DND-41 (cell line): ENCODE measurements around the gene G0S2.

Experiments
- EZH2 ChIP-seq: IDR thresholded peaks from 3 replicates; pipeline ENCODE4 v1.6.1; 2012; ENCODE audit warnings: borderline replicate concordance, low read depth, mild to moderate bottlenecking, moderate library complexity, low read length, inconsistent platforms; ENCODE audit not compliant: severe bottlenecking
- TF ChIP-seq, protein P1 (sequence below): IDR thresholded peaks from 2 replicates; pipeline ENCODE4 v1.5.1; 2012; ENCODE audit warnings: borderline replicate concordance, low read length, moderate library complexity, mild to moderate bottlenecking; ENCODE audit not compliant: poor library complexity, severe bottlenecking; ENCODE audit errors: extremely low read depth

DNA sequence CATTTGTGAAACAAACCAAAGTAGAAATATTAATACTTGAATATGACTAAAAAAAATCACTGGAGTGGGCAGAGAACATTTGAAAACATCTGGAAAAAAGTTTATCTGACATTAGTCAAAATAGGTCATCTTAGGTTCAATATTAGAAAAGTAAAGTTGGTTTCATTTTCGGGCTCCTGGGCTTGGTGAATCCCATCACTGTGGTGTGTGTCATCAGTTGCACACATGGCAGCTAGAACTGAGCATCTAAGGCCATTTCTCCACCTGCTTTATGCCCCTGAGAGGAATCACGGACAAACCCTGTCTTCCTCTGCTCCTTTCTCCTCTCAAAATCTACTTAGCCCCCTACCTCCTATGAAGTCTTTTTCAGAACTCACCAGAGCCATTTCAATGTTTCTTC lies 34.9 kb downstream of the G0S2 start:
- TF ChIP-seq, protein P1, sequence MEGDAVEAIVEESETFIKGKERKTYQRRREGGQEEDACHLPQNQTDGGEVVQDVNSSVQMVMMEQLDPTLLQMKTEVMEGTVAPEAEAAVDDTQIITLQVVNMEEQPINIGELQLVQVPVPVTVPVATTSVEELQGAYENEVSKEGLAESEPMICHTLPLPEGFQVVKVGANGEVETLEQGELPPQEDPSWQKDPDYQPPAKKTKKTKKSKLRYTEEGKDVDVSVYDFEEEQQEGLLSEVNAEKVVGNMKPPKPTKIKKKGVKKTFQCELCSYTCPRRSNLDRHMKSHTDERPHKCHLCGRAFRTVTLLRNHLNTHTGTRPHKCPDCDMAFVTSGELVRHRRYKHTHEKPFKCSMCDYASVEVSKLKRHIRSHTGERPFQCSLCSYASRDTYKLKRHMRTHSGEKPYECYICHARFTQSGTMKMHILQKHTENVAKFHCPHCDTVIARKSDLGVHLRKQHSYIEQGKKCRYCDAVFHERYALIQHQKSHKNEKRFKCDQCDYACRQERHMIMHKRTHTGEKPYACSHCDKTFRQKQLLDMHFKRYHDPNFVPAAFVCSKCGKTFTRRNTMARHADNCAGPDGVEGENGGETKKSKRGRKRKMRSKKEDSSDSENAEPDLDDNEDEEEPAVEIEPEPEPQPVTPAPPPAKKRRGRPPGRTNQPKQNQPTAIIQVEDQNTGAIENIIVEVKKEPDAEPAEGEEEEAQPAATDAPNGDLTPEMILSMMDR = no peak
- no peak for TF ChIP-seq EZH2
